Suppressor macrophage (primary cell): ENCODE results near the gene EDC3.
A peak's percentile ranks its signal among the peaks of the same experiment; 100 is the strongest.

Experiments
- DNase-seq, 4 experiments: peaks; one replicate each; pipeline ENCODE4 v3.0.0-alpha.2; 2020 to 2022

The EDC3 gene

GRCh38 chr15:74624020-74624602 is 71.7 kb downstream of the EDC3 start:
- no peak for DNase-seq

- no peak for DNase-seq
Observed at GRCh38 chr15:74622758-74623157, 73.1 kb downstream of the EDC3 start.

GRCh38 chr15:74621936-74622335 is 73.9 kb downstream of the EDC3 start:
- no peak for DNase-seq

GRCh38 chr15:74621546-74621920 is 74.3 kb downstream of the EDC3 start:
- no peak for DNase-seq

- peak; percentile 83 to 87 (median 85) for DNase-seq
Observed at GRCh38 chr15:74620636-74621545, 74.9 kb downstream of the EDC3 start.

GRCh38 chr15:74619916-74620635 is 75.7 kb downstream of the EDC3 start:
- no peak for DNase-seq

GRCh38 chr15:74618841-74619596 is 76.8 kb downstream of the EDC3 start:
- DNase-seq: no peak

- no peak for DNase-seq
Observed at GRCh38 chr15:74616996-74617395, 78.8 kb downstream of the EDC3 start.

GRCh38 chr15:74616366-74616939 is 79.4 kb downstream of the EDC3 start:
- peak; percentile 86 to 94 (median 90) for DNase-seq

GRCh38 chr15:74615508-74616365 is 80.1 kb downstream of the EDC3 start, which contains the start of gene CLK3:
Gene CLK3 (plus strand): TSS chr15:74615836. CDS start chr15:74619197, 3,361 bp downstream.
- DNase-seq: peak; percentile 97 to 99 (median 98)

GRCh38 chr15:74614744-74615507 is 80.9 kb downstream of the EDC3 start:
- DNase-seq: peak; percentile 84 to 95 (median 90)

- DNase-seq: no peak
Observed at GRCh38 chr15:74613953-74614743, 81.7 kb downstream of the EDC3 start.

- no peak for DNase-seq
Observed at GRCh38 chr15:74613089-74613952, 82.5 kb downstream of the EDC3 start.

- no peak for DNase-seq
Observed at GRCh38 chr15:74612677-74613076, 83.1 kb downstream of the EDC3 start.

GRCh38 chr15:74611834-74612233 is 84.0 kb downstream of the EDC3 start:
- no peak for DNase-seq

GRCh38 chr15:74611341-74611740 is 84.5 kb downstream of the EDC3 start:
- DNase-seq: no peak

GRCh38 chr15:74610302-74610951 is 85.4 kb downstream of the EDC3 start:
- no peak for DNase-seq

GRCh38 chr15:74609938-74610301 is 85.9 kb downstream of the EDC3 start:
- DNase-seq: no peak
